GM18520 (cell line): ENCODE results near the gene STK25.
"Not testable (repeated sequence)": the region's sequence is repeated elsewhere in the genome, so short reads cannot be mapped to it uniquely, and the experiment has no call there.

Experiments
- ATAC-seq: cut with Tn5 transposase; IDR thresholded peaks from one replicate; pipeline ENCODE4 v1.9.1; 2021; ENCODE audit not compliant: unreplicated experiment

STK25 gene

DNA sequence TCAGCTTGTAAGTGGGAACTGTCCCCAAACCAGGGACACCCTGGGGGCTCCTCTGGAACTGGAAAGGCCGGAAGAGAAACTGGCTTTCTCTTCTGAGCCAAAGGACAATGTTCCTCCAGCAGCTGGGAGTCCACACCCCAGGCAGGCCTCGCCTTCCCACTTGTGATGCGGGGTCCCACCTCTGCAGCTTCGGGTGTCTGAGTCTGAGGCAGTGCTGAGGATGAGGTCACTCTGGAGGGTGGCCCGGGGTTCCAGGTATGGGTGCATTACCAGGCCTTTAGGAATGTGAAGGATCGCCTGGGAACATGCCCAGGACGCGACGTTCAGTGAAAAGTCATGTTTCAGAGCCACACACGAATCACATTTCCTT, 32.0 kb upstream of the STK25 start:
- no peak for ATAC-seq

DNA sequence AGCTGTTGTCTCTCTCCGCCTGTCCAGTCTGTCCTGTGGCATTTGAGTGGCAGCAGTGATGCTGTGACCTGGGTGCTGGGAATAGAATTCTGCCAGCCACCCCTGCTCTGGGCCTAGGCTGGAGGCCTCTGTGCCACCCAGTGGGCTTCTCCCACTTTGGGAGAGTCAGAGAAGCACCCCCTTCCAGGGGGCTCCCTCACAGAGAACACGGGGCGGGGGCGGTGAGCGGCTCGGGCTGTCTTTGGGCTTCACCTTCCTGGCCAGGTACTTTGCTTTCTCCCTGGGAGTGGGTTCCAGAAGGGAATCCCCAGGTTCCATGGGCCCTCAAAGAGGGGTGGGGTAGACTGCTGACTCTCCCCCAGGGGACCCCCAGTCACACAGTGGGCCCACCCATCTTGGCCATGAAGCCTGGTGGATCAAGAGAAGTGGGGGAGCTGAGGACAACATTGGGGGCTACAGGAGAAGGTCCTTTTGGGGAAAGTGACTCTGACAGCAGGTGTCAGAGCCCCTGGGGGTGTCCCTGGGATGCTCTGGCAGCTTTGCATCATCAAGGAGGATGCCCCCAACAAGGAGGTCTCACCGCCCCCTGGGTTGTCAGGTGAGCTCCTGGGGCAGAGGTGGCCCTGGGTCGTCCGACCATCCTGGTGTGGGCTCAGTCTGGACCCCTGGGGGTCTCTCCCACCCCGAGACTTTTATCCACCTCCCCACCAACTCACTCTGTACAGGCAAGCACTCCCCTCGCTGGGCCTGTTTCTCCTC, 31.4 kb upstream of the STK25 start:
- no peak for ATAC-seq

DNA sequence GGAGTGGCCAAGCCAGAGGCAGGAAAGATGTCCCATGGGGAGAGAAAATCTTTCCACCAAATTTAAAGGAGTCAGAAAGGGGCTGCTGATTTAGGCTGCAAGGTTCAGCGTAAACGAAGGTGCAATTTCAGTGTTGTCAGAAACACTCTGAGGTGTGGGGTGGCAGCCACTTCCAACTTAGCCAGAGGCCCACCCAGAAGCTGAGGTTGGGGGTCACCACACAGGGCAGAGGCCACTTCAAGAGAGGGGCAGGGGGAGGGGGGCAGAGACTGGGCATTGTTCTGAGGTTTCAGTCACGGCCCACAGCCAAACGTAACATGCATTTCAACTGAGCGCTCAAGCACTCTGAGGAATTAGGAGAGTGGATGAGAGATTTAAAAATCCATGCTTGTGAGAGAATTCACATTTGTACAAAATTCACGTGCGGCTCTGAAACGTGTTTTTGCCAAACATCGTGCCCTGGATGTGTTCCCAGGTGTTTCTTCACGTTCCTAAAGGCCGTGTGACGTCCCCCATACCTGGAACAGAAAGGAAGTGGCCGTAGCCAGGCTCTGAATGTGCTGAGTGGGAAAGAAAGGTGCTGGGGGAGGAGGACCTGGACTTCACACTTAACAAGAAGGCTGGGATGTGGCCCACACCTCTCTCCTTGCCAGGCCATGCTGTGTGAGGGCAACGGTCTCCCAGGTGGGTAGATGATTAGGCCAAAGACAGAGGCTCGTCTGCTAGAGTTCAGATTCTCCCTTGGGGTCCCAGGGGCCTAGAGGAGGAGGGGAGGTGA, 30.6 kb upstream of the STK25 start:
- no peak for ATAC-seq

DNA sequence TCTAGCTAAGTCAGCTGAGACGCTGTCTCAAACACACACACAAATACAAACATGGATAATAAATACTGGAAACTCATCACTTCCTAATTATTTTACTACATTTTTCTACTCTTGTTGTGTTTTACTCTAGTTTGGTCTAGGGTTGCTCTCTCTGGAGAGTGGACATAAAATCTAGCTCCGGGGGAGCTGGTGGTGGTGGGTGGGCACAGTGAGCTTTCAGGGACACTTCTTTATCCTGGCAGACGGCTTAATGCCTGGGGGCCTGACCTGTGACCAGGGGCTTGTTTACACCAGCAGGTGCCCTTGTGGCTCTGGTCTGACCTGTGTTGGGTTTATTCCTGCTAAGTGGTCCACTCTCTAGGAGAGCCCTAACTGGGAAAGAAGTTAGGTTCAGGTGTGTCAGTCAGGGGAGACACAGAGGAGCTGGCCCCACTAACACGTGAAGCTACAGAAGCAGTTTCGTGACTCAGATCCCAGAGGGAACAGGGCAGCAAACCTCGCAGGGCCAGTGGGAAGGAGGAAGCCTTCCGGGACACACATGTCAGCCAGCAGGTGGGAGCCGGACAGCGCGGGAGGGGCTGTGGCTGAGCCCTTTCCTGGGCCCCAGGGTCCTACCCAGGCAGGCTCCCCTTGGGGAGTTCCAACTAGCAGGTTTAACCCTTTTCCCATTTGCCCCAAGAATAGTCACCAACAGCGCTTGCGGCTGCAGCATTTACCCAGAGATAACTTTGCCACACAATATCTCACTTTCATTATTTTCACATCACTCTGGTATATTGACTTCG, 27.7 kb upstream of the STK25 start:
- no peak for ATAC-seq

DNA sequence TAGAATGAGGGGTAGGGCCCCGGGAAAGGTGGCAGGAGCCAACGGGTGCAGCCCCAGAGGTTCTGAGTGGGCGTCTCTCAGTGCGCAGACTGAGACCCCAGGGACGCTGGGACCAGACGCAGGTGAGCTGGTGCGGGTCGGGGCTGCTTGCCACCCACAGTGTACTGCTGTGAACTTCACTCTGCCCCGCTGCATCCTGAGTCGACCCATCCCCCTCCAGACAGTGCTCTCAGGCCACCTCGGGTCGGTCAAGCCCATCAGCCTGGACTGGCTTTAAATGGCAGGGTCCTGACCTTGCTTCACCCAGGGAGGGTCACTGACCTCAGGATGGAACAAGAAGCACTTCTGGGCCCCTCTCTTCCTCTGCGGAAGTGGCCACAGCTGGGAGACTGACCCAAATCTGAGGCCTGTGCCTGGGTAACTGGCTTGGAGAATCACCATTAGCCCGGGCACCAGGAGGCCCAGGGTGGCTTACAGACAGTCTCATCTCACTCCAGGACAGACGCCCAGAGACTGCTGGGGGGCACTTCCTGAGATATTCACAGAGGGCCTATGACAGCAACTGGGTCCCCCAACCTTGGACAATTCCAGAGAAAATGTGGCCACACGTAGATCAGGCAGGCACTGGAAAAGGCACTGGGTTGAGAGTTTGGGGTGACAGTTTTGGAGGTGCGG, 26.5 kb upstream of the STK25 start:
- no peak for ATAC-seq

DNA sequence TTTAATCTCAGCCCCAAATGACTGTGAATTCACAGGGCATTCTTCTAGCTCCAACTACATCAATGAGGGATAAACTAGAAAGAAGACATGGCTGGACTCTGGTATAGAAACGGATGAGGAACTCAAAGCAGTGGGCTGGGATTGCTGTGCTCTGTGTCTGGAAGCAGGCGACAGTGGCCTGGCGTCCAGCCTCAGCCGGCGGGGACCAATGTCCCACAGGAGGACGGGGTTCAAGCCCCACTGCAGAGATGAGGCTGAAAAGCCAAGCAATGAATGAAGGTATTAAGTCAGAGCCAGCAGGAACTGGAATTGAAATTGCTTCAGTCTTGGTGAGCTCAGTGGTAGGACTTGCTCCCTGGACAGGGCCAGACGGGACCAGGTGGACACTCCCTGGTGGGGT, 25.9 kb upstream of the STK25 start:
- ATAC-seq, result no peak

DNA sequence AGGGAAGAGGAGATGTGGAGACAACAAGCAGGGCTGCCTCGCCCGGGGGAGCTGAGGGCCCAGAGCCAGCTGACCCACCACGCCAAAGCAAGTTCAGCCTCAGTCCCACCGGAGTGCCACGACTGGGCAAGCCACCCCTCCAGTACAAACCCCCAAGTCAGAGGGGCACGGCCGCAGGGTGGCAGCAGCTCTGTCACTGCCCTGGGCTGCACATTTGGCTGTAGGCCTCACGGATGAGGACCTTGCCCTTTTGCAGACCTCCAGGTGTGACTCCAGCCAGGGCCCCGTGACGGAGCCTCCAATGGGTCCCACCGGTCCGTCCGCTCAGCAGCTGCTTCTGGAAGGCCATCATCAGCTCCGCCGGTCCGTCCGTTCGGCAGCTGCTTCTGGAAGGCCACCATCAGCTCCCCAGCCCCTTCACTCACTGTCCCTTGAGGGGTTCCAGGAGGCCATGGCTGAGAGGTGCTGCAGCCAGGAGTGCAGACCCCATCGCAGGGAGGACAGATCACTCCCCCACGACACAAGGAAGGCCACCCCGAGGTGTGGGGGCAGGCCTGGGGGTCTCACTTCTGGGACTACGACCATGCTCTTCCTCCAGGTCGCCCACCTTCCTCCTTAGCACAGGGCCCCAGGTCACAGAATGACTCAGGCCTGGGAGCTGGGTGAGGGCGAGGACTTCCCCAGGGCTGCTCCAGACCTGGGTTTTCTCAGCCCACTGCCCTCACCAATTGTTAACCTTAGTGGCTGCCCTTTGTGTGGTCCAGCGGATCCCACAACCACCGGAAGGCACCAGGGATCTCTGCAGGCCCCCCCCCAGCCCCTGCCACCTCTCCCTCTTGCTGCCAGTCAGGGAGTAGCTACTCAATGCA, 24.6 kb upstream of the STK25 start:
- no peak for ATAC-seq

DNA sequence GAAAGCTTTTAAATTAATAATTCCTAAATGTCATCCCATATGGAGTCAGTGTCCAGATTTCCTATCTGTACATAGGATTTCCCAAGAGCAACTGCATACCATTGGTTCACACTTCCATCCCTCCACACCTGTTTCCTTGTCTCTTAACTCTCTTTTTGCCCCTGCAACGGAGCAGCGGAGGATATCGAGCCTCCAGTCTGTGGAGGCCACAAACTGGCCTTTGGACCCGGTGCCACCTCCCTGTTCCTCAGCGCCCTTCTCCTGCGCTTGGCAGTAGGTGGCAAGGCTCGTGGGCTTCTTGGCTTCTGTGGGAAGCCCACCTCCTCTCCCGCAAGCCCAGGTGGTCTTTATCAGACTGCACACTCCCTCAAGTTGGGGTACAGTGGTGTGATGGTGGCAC, 23.8 kb upstream of the STK25 start:
- no peak for ATAC-seq

DNA sequence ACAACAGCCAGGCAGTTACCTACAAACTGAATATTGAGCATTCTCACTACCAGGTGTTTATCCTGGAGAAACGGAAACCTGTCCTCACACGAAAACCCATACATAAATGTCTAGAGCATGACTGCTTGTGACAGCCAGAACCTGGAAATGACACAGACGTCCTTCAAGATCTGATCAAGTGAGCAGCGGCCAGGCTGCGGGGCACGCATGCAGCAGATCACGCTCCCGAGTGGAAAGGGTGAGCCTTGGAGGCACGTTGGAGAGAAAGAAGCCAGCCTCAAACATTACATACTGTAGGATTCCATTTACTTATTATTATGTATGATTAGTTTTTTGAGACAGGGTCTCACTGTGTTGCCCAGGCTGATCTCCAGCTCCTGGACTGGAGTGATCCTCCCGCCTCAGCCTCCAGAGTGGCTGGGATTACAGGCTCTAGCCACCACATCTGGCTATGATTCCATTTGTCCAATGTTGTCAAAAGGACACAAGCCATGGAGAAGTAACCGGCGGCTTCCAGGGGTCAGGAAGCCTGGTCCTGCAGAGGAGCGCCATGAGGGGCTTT, 22.9 kb upstream of the STK25 start:
- ATAC-seq, result no peak

DNA sequence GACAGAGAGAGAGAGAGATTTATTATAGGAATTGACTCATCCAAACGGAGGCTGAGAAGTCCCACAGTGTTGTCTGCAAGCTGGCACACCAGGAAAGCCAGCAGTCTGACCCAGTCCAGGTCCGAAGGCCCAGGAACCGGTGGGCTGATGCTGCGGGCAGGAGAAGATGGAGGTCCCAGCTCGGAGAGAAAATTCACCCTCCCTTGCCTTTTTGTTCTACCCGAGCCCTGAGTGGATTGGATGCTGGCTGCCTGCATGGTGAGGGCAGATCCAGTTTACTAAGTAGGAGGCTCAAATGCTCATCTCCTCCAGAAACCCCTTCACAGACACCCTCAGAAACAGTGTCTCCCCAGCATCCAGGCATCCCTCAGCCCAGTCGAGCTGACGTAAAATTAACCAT, 22.2 kb upstream of the STK25 start:
- no peak for ATAC-seq

DNA sequence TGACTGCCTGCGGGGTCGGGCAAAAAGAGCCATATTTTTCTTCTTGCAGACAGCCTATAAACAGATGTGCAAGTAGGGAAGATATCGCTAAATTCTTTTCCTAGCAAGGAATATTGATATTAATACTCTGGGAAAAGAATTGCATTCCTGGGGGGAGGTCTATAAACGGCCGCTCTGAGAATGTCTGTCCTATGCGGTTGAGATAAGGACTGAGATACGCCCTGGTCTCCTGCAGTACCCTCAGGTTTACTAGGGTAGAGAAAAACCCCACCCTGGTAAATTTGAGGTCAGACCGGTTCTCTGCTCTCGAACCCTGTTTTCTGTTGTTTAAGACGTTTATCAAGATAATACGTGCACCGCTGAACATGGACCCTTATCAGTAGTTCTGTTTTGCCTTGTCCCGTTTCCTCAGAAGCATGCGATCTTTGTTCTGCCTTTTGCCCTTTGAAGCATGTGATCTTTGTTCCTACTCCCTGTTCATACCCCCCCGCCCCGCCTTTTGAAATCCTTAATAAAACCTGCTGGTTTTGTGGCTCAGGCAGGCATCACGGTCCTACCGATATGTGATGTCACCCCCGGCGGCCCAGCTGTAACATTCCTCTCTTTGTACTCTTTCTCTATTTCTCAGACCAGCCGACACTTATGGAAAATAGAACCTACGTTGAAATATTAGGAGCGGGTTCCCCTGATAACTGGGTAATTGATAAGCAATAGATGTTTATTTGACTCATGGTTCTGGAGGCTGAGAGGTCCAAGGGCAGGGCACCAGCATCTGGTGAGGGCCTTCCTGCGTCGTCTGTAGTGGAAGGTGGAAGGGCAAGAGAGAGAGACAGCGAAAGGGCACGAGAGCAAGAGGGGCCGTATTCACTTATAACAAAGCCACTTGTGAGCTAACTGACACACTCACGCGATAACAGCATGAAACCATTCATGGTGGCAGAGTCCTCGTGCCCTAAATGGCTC, 17.7 kb upstream of the STK25 start:
- ATAC-seq, result not testable (repeated sequence)

DNA sequence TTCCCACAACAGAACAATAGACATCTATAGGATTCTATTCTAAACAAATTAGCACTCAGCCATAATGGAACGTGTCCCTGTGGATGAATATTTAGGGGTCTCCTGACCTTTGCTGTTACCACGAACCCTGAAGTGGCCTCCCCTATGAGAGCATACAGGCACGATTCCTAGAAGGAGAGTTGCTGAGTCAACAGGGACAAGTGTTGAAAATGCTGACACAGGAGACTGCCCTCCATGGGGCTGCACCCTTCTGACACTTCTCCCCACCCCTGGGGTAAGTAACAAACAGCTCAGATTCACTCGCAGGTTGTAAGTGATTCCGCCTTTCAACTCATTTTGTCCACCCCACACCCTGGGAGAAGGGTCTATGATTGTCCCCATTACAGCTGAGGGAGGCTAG, 14.1 kb upstream of the STK25 start:
- ATAC-seq, result no peak

DNA sequence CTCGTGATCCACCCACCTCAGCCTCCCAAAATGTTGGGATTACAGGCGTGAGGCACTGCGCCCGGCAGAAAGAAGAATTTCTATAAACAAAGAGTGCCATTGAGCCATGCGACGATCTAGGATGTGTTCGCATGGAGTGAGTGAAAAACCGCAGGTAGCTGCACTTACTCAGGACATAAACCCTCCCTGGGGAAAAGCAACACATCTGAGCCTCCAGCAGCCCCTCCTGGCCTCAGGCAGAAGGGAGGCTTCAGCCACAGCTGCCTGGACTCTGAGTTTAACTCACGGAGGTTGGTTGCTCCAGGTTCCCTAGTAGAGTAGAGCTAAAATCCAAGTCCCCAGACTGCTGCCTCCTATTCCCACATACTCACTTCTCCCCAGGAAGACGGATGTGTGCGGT, 11.3 kb upstream of the STK25 start:
- no peak for ATAC-seq

DNA sequence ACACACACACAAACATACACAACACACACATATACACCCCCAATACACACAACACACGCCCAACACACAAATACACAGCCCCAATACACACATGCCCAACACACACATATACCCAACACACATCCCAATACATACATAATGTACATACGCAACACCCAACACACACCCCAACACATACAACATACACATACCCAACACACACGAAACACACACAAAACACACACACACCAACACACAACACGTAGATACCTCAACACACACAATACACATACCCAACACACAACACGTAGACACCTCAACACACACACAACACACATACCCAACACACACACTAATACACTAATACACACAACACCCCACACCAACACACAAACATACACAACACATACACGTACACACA, 8.9 kb upstream of the STK25 start:
- no peak for ATAC-seq

DNA sequence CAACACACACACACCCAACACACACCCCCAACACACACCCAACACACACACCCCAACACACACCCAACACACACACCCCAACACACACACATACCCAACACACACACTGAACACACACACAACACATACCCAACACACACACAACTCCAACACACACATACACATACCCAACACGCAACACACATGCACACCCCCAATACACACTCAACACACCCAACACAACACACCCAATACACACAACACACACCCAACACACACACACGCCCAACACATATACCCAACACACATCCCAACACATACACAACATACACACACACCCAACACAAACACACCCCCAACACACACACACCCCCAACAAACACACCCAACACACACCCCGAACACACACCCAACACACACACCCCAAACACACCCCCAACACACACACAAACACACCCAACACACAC, 8.2 kb upstream of the STK25 start:
- no peak for ATAC-seq

DNA sequence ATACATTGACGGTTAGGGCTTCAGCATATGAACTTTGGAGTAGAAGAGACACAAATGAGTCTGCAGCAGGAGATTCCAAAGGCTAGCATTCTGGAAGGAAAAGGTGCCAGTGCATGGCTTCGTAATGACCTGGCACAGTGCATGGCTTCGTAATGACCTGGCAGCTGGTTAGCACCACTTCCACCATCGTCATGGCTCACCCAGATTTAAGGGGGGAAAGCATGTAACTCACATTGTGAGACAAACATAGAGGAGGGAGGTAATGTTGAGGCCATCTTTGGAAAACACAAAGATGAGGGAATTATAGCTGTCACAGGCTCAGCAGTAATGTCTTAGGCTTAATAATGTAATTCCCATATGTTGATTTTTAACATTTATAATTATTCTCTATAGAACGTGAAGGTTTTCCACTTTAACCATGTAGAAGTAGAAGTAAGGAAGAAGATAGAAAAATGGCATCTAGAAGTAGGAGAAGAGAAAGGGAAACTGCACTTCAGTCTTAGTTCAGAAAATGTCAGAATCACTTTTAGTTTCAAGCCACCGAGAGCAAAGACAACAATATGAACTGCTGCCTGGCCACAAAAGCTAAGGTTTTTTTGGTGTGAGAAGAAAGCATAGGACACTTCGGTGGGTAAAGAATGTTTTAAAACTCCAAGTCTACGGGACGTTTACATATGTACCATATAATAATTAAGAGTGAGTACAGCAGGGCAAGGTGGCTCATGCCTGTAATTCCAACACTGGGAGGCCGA, 6.8 kb upstream of the STK25 start:
- no peak for ATAC-seq

DNA sequence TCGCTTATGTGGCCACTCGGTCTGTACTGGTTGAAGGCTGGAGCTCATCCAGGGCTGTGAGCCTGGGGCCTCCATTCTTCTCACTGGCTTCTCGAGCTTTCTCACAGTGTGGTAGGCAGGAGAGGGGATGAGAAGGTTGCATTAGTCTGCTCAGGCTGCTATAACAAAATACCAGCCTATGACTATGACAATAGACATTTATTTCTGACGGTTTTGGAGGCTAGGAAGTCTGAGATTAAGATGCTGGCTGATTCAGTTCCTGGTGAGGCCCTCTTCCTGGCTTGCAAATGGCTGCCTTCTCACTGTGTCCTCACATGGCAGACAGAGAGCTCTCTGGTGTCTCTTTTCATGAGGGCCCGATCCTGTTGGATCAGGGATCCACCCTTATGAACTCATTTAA, 6.2 kb upstream of the STK25 start:
- no peak for ATAC-seq

DNA sequence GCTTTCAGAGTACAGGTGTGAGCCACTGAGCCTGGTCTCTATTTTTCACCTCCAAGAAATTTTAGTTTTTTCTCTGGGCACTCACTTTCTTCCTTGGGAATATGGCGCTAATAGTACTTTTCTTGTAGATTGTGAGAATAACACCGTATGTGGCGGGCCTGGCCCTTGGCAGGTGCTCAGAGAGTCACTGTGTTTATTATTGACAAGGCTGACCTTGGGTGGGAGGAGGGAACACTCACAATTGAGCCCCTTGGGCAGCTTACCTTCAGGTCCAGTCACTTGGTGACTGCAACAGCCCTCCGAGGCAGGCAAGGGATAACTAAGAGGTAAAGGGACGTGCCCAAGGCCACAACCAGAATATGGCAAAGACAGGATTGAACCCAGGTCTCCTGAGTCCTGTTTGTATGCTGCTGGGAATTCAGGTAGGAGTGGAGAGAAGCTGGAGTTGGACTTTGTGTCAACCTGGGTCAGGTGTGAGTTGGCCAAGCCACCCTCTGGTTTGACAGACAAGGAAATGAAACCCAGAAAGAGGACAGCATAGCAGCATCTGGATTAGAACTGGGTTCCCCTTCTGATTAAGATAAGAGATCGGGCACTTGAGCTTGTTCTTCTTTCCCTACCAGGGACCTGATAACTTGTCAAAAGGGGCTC, 2.8 kb upstream of the STK25 start:
- ATAC-seq, result no peak
